ENCODE data around the gene OPCML.

Gene OPCML

DNA sequence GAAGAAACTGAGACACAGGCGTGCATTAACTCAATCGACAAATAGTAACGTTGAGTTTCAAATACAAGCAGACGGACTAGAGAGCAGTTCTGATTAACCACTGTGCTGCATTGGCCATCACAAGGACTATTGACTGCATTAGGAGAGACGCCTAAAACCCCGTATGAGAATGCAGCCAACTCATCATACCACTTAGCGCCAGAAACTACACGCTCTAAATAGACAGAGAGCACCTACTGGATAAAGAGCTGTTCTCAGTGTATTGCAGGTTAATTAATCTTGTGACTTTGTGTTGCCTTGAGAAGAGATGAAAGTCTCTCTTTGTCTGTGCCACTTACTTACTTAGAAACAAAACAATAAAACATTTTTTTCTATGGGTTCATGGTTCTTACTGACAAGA, 484.0 kb downstream of the OPCML start:
- TF ChIP-seq CTCF (IDR thresholded peaks at IDR 0.05; ENCODE audit: insufficient read depth, low read depth, low read length, missing control alignments), result no peak
- H3K4me3 ChIP-seq (ENCODE audit: low read length), result no peak overlapping the region
- DNase-seq (ENCODE audit: low read depth), result no peak

- no peak overlapping the region for H3K4me3 ChIP-seq (ENCODE audit: low read length)
- TF ChIP-seq CTCF (IDR thresholded peaks at IDR 0.05; ENCODE audit: insufficient read depth, low read depth, low read length, missing control alignments), result no peak
- DNase-seq (ENCODE audit: low read depth), result no peak
Observed at GRCh38 chr11:133047771-133048115, 484.6 kb downstream of the OPCML start.

GRCh38 chr11:133047036-133047770, 485.1 kb downstream of the OPCML start:
- H3K4me3 ChIP-seq (ENCODE audit: low read length), result no peak overlapping the region
- no peak for DNase-seq (ENCODE audit: low read depth)
- no peak for TF ChIP-seq CTCF (IDR thresholded peaks at IDR 0.05; ENCODE audit: insufficient read depth, low read depth, low read length, missing control alignments)

GRCh38 chr11:133046252-133046651, 486.0 kb downstream of the OPCML start:
- no peak for DNase-seq (ENCODE audit: low read depth)
- no peak for TF ChIP-seq CTCF (IDR thresholded peaks at IDR 0.05; ENCODE audit: insufficient read depth, low read depth, low read length, missing control alignments)
- H3K4me3 ChIP-seq (ENCODE audit: low read length), result no peak overlapping the region

DNA sequence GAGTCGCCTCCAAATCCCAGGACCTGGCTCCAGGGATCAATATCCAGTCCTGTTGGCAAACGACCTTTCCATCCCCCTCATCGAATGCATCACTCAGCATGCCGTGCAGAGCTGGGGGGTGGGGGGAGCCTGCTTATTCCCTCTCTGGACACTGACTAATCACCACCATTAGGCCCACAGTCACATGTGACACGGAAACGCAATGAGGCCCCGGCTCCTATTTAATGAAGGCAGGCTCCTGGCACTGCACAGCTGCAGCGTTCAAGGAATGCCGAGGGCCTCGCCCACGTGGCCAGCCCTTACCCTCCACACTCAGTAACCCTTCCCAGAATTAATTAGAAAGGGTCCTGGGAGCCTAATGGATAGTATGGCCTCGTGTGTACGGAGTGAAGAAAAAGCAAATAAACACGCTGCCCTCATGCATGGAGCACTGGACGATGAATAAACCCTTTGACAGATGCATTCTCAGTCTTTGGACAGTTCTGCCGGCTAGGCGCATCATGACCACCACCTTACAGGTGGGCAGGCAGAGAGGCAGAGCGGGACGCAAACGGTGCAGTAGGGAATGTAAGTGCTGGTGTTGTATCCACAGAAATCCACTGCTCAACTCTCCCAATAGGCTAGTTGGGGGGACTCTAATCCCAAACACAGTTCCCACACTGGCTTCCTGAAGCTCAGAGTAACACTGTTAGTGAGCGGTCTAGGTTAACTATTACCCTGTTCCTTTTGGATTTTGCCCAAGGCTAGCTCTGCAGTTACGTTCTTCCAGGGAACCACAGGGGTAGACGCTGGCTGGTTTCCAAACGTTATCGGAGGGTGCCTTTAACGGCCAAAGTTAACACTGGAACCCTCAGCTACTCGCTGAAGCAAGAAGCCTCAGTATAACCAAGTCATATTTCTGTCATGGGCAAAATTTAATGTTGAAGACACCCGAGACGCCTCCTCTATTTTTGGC, 490.1 kb downstream of the OPCML start:
- no peak for TF ChIP-seq CTCF (IDR thresholded peaks at IDR 0.05; ENCODE audit: insufficient read depth, low read depth, low read length, missing control alignments)
- no peak overlapping the region for H3K4me3 ChIP-seq (ENCODE audit: low read length)
- no peak for DNase-seq (ENCODE audit: low read depth)

GRCh38 chr11:133041181-133041580, 491.1 kb downstream of the OPCML start:
- no peak for TF ChIP-seq CTCF (IDR thresholded peaks at IDR 0.05; ENCODE audit: insufficient read depth, low read depth, low read length, missing control alignments)
- DNase-seq (ENCODE audit: low read depth), result no peak
- no peak overlapping the region for H3K4me3 ChIP-seq (ENCODE audit: low read length)

Data from epithelial cell of esophagus (primary cell).